HepG2 (cell line): ENCODE measurements around the gene GADD45A. TPM values are rescaled to one million over a fixed set of nuclear protein-coding genes. Genes with fewer than 3 reads are reported as not detected.

Experiments
- ATAC-seq: fragments of 200-7000 bp; cut with Tn5 transposase; 3 replicates; pipeline ENCODE4 v1.9.1; 2020; ENCODE audit warnings: mild to moderate bottlenecking, moderate library complexity
- BruUV-seq: library from RNA; stranded (reverse); fragments of 400-500 nt; replicated peaks from 2 replicates; lab custom pipeline; 2021; lab: Mats Ljungman, UMichigan
- CTCF ChIA-PET: fragments of 300-600 bp; formaldehyde crosslinking; extraction: SDS; loops from one replicate; lab custom pipeline; 2021; ENCODE audit warnings: low total read pairs, inconsistent platforms, low intra/inter-chr PET ratio; lab: Yijun Ruan, JAX
- POLR2A ChIA-PET: fragments of 350-600 bp; sonication (Branson Sonifier 250); formaldehyde crosslinking; loops from one replicate; lab custom pipeline; 2020; ENCODE audit warnings: antibody characterized with exemption, inconsistent platforms; lab: Yijun Ruan, JAX
- DNase-seq: peaks from one replicate; pipeline ENCODE4 v3.0.0-alpha.2; 2015; ENCODE audit warnings: low spot score
- FAIRE-seq: peaks from 3 replicates; lab custom pipeline; 2011; peaks lifted over from hg19 to GRCh38; lab: Jason Lieb, UNC
- H2AFZ ChIP-seq: one replicate; pipeline ENCODE4 v1.6.1; 2011; ENCODE audit warnings: low read length, inconsistent platforms
- H3K27ac ChIP-seq: fragments of 300-600 bp; 3 replicates; pipeline ENCODE4 v1.8.0; 2011; ENCODE audit warnings: mixed run types, mild to moderate bottlenecking, mixed read lengths, low read length, inconsistent platforms; ENCODE audit not compliant: insufficient read depth; ENCODE audit errors: extremely low read length
- H3K27me3 ChIP-seq, 2 experiments: fragments of 200-600 bp in 1 of 2; 2 replicates in 1 of 2; 3 replicates in 1 of 2; pipeline versions ENCODE4 v1.6.0 to v1.8.0; 2011; ENCODE audit warnings: low read length in 2 of 2, mild to moderate bottlenecking in 2 of 2, moderate library complexity in 2 of 2, inconsistent platforms in 1 of 2; ENCODE audit not compliant: insufficient read depth in 2 of 2, control insufficient read depth in 1 of 2
- H3K36me3 ChIP-seq, 2 experiments: fragments of 200-600 bp in 1 of 2; replicated peaks in 1 of 2; 2 replicates in 1 of 2; 3 replicates in 1 of 2; pipeline versions ENCODE4 v1.5.1 to v1.8.0; 2011; ENCODE audit warnings: low read length in 2 of 2, inconsistent platforms in 1 of 2; ENCODE audit not compliant: insufficient read depth in 2 of 2, control insufficient read depth in 1 of 2
- H3K4me1 ChIP-seq: 2 replicates; pipeline ENCODE4 v1.5.1; 2012; ENCODE audit warnings: low read length, inconsistent platforms; ENCODE audit not compliant: insufficient read depth
- H3K4me2 ChIP-seq: 2 replicates; pipeline ENCODE4 v1.6.0; 2011; ENCODE audit warnings: low read depth, low read length, inconsistent platforms
- H3K4me3 ChIP-seq, 3 experiments: fragments of 200-600 bp in 1 of 3; sonication (generic), shearing (Covaris generic) in 1 of 3; replicated peaks in 1 of 3; 2 replicates each; pipeline ENCODE4 v1.5.1; 2011 to 2016; ENCODE audit warnings: low read length in 3 of 3, inconsistent platforms in 2 of 3, low read depth in 2 of 3, mild to moderate bottlenecking in 2 of 3, control low read depth in 1 of 3, mixed read lengths in 1 of 3; ENCODE audit not compliant: insufficient read depth in 1 of 3
- H3K79me2 ChIP-seq: one replicate; pipeline ENCODE4 v1.6.1; 2011; ENCODE audit warnings: low read length, inconsistent platforms; ENCODE audit not compliant: insufficient read depth
- H3K9ac ChIP-seq: 2 replicates; pipeline ENCODE4 v1.6.0; 2011; ENCODE audit warnings: mild to moderate bottlenecking, low read depth, low read length, inconsistent platforms; ENCODE audit not compliant: insufficient read depth
- H3K9me3 ChIP-seq: 2 replicates; pipeline ENCODE4 v1.5.1; 2012; ENCODE audit warnings: mild to moderate bottlenecking, low read length
- H4K20me1 ChIP-seq: 2 replicates; pipeline ENCODE4 v1.6.0; 2011; ENCODE audit warnings: inconsistent platforms, mild to moderate bottlenecking, low read length, moderate library complexity; ENCODE audit not compliant: insufficient read depth
- ATF1 ChIP-seq: IDR thresholded peaks from 2 replicates; pipeline ENCODE4 v1.6.1; 2016; ENCODE audit warnings: mild to moderate bottlenecking, control low read depth
- ESRRA ChIP-seq: sonication (generic); formaldehyde crosslinking; IDR thresholded peaks from 2 replicates; pipeline ENCODE4 v1.5.1; 2020; ENCODE audit warnings: mild to moderate bottlenecking, low read depth, missing genetic modification reagents
- FOXP1 ChIP-seq, 2 experiments: fragments of 450-650 bp in 1 of 2; IDR thresholded peaks; 2 replicates each; pipeline ENCODE4 v1.6.1; 2017 to 2018; ENCODE audit warnings: antibody characterized with exemption in 1 of 2
- GFI1 ChIP-seq: sonication (generic); formaldehyde crosslinking; IDR thresholded peaks from 2 replicates; pipeline ENCODE4 v1.5.0; 2020; ENCODE audit warnings: missing genetic modification reagents, mild to moderate bottlenecking, borderline replicate concordance
- HNRNPK ChIP-seq: fragments of 200-400 bp; formaldehyde crosslinking; IDR thresholded peaks from 2 replicates; pipeline ENCODE4 v1.6.1; 2018; ENCODE audit warnings: low read length, low read depth, moderate library complexity, mild to moderate bottlenecking; ENCODE audit not compliant: poor library complexity, severe bottlenecking
- MED8 ChIP-seq: sonication (generic); formaldehyde crosslinking; IDR thresholded peaks from 2 replicates; pipeline ENCODE4 v1.8.1; 2023; ENCODE audit warnings: mild to moderate bottlenecking, missing genetic modification reagents; ENCODE audit not compliant: insufficient replicate concordance
- ZNF230 ChIP-seq: sonication (generic); formaldehyde crosslinking; IDR thresholded peaks from 2 replicates; pipeline ENCODE4 v1.4.0; 2020; ENCODE audit warnings: mild to moderate bottlenecking, missing genetic modification reagents
- ZNF235 ChIP-seq: sonication (generic); formaldehyde crosslinking; IDR thresholded peaks from 2 replicates; pipeline ENCODE4 v1.8.1; 2023; ENCODE audit warnings: mild to moderate bottlenecking, missing genetic modification reagents, borderline replicate concordance
- ZNF441 ChIP-seq: sonication (generic); formaldehyde crosslinking; IDR thresholded peaks from 2 replicates; pipeline ENCODE4 v1.7.0; 2021; ENCODE audit warnings: missing genetic modification reagents, borderline replicate concordance
- ZNF530 ChIP-seq: sonication (generic); formaldehyde crosslinking; IDR thresholded peaks from 2 replicates; pipeline ENCODE4 v1.5.0; 2020; ENCODE audit warnings: low read depth, mild to moderate bottlenecking, missing genetic modification reagents
- ZNF724P ChIP-seq: sonication (generic); formaldehyde crosslinking; IDR thresholded peaks from 2 replicates; pipeline ENCODE4 v1.8.0; 2022; ENCODE audit warnings: missing genetic modification reagents, borderline replicate concordance
- ZNF816 ChIP-seq: sonication (generic); formaldehyde crosslinking; IDR thresholded peaks from 2 replicates; pipeline ENCODE4 v1.8.0; 2022; ENCODE audit warnings: missing genetic modification reagents, mild to moderate bottlenecking, borderline replicate concordance
- WGBS: methylation state at CpG from one replicate; pipeline ENCODE4 v1.1.6; 2017; ENCODE audit warnings: low lambda C conversion rate; 5-methylcytosine and 5-hydroxymethylcytosine counted together
- in situ Hi-C: cut with HindIII; loops from 2 replicates; pipeline ENCODE4 v1.10.0; 2017; ENCODE audit warnings: low pct_unique_long_range_greater_than_20kb; ENCODE audit not compliant: extremely low pct_ligation_motif_present
- intact Hi-C: fragments of 100-400 bp; cut with micrococcal nuclease; formaldehyde crosslinking; loops from one replicate; pipeline ENCODE4 v1.10.0; 2022; ENCODE audit not compliant: unreplicated experiment
- polyA plus RNA-seq, 8 experiments: library from polyadenylated mRNA; depleted of rRNA in 3 of 8; stranded (reverse) in 7 of 8; unstranded in 1 of 8; fragments of >200 nt; fragmentation: Illumina TruSeq in 4 of 8; extraction: Trizol in 4 of 8; gene quantifications; 2 replicates each; pipeline versions ENCODE4 v1.2.1 to v1.2.3, GENCODE V29; 2011 to 2016; ENCODE audit warnings: low read depth in 4 of 8, missing spikeins in 1 of 8, mixed read lengths in 1 of 8; ENCODE audit not compliant: insufficient read depth in 1 of 8
- total RNA-seq, 5 experiments: library from RNA; depleted of rRNA; stranded (reverse); fragments of >200 nt; fragmentation: Illumina TruSeq; extraction: Trizol; gene quantifications; 2 replicates each; pipeline ENCODE4 v1.2.3, GENCODE V29; 2016; ENCODE audit warnings: low read depth in 1 of 5
- TF ChIP-seq, protein P1 (sequence below): fragments of 450-650 bp; IDR thresholded peaks from 2 replicates; pipeline ENCODE4 v1.6.1; 2017; ENCODE audit warnings: mild to moderate bottlenecking
- TF ChIP-seq, protein P2 (sequence below): sonication (generic); formaldehyde crosslinking; conservative IDR thresholded peaks from 2 replicates; pipeline ENCODE4 v1.5.0; 2020; ENCODE audit warnings: missing genetic modification reagents
- TF ChIP-seq, protein P3 (sequence below): sonication (generic); formaldehyde crosslinking; conservative IDR thresholded peaks from 2 replicates; pipeline ENCODE4 v1.8.0; 2022; ENCODE audit warnings: low read depth, missing genetic modification reagents
- TF ChIP-seq, protein P4 (sequence below): sonication (generic); formaldehyde crosslinking; IDR thresholded peaks from 2 replicates; pipeline ENCODE4 v1.5.0; 2020; ENCODE audit warnings: missing genetic modification reagents, mild to moderate bottlenecking, borderline replicate concordance

GADD45A gene
- total and polyA plus RNA-seq, 2 of the 13 experiments (the other 11 are each of a cell fraction or from before 2014, with no cell fraction given), result 33.2 to 46.2 TPM

DNA sequence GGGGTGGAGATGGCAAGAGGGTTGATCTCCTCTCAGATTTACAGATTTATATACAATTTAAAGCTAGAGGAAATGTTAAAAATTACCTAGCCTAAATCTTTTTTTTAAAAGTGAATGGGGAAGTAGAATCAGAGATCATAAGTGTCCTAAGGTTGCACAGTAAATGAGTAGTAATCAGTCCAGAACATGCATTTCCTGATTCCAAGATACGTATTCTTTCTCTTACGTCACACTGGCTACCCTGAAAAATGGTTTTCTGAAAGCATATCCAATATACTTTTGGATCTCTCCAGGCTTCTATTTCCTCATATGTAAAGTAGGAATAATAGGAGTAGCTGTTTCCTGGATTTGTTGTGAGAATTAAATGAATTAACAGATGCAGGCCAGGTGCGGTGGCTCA, 11.7 kb downstream of the GADD45A start (continued):
- TF ChIP-seq, protein P1, sequence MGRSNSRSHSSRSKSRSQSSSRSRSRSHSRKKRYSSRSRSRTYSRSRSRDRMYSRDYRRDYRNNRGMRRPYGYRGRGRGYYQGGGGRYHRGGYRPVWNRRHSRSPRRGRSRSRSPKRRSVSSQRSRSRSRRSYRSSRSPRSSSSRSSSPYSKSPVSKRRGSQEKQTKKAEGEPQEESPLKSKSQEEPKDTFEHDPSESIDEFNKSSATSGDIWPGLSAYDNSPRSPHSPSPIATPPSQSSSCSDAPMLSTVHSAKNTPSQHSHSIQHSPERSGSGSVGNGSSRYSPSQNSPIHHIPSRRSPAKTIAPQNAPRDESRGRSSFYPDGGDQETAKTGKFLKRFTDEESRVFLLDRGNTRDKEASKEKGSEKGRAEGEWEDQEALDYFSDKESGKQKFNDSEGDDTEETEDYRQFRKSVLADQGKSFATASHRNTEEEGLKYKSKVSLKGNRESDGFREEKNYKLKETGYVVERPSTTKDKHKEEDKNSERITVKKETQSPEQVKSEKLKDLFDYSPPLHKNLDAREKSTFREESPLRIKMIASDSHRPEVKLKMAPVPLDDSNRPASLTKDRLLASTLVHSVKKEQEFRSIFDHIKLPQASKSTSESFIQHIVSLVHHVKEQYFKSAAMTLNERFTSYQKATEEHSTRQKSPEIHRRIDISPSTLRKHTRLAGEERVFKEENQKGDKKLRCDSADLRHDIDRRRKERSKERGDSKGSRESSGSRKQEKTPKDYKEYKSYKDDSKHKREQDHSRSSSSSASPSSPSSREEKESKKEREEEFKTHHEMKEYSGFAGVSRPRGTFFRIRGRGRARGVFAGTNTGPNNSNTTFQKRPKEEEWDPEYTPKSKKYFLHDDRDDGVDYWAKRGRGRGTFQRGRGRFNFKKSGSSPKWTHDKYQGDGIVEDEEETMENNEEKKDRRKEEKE, result no peak
- TF ChIP-seq ZNF724P (CRISPR knock-in tag), result no peak
- TF ChIP-seq ESRRA, result no peak
- TF ChIP-seq, protein P2, sequence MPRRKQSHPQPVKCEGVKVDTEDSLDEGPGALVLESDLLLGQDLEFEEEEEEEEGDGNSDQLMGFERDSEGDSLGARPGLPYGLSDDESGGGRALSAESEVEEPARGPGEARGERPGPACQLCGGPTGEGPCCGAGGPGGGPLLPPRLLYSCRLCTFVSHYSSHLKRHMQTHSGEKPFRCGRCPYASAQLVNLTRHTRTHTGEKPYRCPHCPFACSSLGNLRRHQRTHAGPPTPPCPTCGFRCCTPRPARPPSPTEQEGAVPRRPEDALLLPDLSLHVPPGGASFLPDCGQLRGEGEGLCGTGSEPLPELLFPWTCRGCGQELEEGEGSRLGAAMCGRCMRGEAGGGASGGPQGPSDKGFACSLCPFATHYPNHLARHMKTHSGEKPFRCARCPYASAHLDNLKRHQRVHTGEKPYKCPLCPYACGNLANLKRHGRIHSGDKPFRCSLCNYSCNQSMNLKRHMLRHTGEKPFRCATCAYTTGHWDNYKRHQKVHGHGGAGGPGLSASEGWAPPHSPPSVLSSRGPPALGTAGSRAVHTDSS (CRISPR knock-in tag), result no peak
- TF ChIP-seq ZNF816 (CRISPR knock-in tag), result no peak

DNA sequence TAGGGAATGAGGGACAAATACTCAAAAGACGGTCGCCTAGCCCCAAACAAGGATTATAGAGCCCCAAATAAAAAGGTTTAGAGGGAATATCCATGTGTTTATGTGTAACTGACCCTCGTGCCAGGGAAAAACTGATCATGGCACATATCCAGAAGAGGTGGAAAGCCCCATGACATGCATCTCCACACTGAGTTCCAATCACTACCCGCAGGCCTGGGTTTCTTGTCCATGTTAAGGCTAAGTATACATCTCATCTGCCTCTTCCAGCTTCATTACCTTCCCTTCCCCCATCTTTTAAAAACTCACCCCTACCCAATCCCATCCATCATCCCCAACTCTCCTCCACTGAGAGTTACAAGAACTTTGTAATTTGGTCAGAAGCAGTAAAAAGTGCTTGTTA, 15.2 kb downstream of the GADD45A start:
- 59% methylated on average over 4 of the region's 4 CpGs for WGBS
- H2AFZ ChIP-seq, result no peak overlapping the region
- H3K4me1 ChIP-seq, result peaks cover 56% of the 10 kb centered on the region
- POLR2A ChIA-PET, result interaction anchor here (0.9 to 2.6 kb wide), 9 partner anchors 8 to 270 kb away, joined by 3 to 54 read pairs (median 3); partner anchors contain the start of genes GADD45A and SERBP1
- H3K4me2 ChIP-seq, result peak overlapping the region; percentile 80
- intact Hi-C loops (no loop called here), in situ Hi-C loops (no loop called here)
- no peak for FAIRE-seq
- CTCF ChIA-PET, result interaction anchor here (0.8 kb wide), 1 partner anchor 60 kb away, joined by 3 read pairs; no protein-coding TSS in a partner anchor
- BruUV-seq, result TSS peak; percentile 87
- 0 out of 5 replicates have a peak, but pooled peaks cover 0 to under 1% of the 10 kb centered on the region in 2 experiments for H3K27me3 ChIP-seq
- H3K9ac ChIP-seq, result peak overlapping the region; percentile 69
- no peaks in the 10 kb centered on the region for H4K20me1 ChIP-seq
- H3K27ac ChIP-seq, result peak overlapping the region; percentile 61
- peak overlapping the region; percentile 14 to 41 (median 28); a peak in 4 of 6 replicates for H3K4me3 ChIP-seq
- ATAC-seq, result no peak; the same call in 2 of the 3 replicates
- no peak for DNase-seq
- H3K9me3 ChIP-seq, result no peaks in the 10 kb centered on the region
- no peaks in the 10 kb centered on the region for H3K36me3 ChIP-seq
- no peaks in the 10 kb centered on the region for H3K79me2 ChIP-seq
- TF ChIP-seq ATF1 (CRISPR knock-in tag) (peak; percentile 7; the same call in 1 of the 2 replicates), HNRNPK (peak; percentile 56), ZNF530 (CRISPR knock-in tag) (no peak), ZNF441 (CRISPR knock-in tag) (no peak), FOXP1 (IDR thresholded peaks at IDR 0.05) (no peak), FOXP1 (CRISPR knock-in tag; IDR thresholded peaks at IDR 0.05) (no peak), ZNF235 (CRISPR knock-in tag) (no peak), GFI1 (CRISPR knock-in tag) (0 out of 2 replicates have a peak, but pooled peaks have one; percentile 1), ZNF230 (0 out of 2 replicates have a peak, but pooled peaks have one; percentile 8), MED8 (CRISPR knock-in tag) (no peak)
- TF ChIP-seq, protein P3, sequence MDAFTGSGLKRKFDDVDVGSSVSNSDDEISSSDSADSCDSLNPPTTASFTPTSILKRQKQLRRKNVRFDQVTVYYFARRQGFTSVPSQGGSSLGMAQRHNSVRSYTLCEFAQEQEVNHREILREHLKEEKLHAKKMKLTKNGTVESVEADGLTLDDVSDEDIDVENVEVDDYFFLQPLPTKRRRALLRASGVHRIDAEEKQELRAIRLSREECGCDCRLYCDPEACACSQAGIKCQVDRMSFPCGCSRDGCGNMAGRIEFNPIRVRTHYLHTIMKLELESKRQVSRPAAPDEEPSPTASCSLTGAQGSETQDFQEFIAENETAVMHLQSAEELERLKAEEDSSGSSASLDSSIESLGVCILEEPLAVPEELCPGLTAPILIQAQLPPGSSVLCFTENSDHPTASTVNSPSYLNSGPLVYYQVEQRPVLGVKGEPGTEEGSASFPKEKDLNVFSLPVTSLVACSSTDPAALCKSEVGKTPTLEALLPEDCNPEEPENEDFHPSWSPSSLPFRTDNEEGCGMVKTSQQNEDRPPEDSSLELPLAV, result no peak
- TF ChIP-seq, protein P4, sequence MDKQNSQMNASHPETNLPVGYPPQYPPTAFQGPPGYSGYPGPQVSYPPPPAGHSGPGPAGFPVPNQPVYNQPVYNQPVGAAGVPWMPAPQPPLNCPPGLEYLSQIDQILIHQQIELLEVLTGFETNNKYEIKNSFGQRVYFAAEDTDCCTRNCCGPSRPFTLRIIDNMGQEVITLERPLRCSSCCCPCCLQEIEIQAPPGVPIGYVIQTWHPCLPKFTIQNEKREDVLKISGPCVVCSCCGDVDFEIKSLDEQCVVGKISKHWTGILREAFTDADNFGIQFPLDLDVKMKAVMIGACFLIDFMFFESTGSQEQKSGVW (CRISPR knock-in tag), result no peak
